Measurements from ENCODE around the gene HAO2. TPM values are rescaled to one million over a fixed set of nuclear protein-coding genes. Genes with fewer than 3 reads are reported as not detected.
A peak's percentile ranks its signal among the peaks of the same experiment; 100 is the strongest.

Gene HAO2
- total RNA-seq = not detected in 2 replicates

GRCh38 chr1:119368554-119368953, at the start of gene HAO2:
HAO2 (plus strand) TSS chr1:119368785; CDS start chr1:119381086, 12,301 bp downstream.
- TF ChIP-seq CTCF (conservative IDR thresholded peaks at IDR 0.05; ENCODE audit: low read depth, low read length) = no peak
- peak; percentile 54 for DNase-seq (ENCODE audit: low read depth)
- H3K4me3 ChIP-seq (ENCODE audit: low read depth, low read length) = no peak within 1 kb of the TSS

- H3K4me3 ChIP-seq (ENCODE audit: low read depth, low read length) = no peak overlapping the region
- no peak for TF ChIP-seq CTCF (conservative IDR thresholded peaks at IDR 0.05; ENCODE audit: low read depth, low read length)
- DNase-seq (ENCODE audit: low read depth) = no peak
These were observed 48.5 kb upstream of the HAO2 start for GRCh38 chr1:119320100-119320499.

- DNase-seq (ENCODE audit: low read depth) = no peak
- H3K4me3 ChIP-seq (ENCODE audit: low read depth, low read length) = no peak overlapping the region
- no peak for TF ChIP-seq CTCF (conservative IDR thresholded peaks at IDR 0.05; ENCODE audit: low read depth, low read length)
These were observed 46.7 kb upstream of the HAO2 start for GRCh38 chr1:119321666-119322419.

- no peak for DNase-seq (ENCODE audit: low read depth)
- no peak for TF ChIP-seq CTCF (conservative IDR thresholded peaks at IDR 0.05; ENCODE audit: low read depth, low read length)
- H3K4me3 ChIP-seq (ENCODE audit: low read depth, low read length) = no peak overlapping the region
These were observed 45.2 kb upstream of the HAO2 start for GRCh38 chr1:119323216-119323982.

- H3K4me3 ChIP-seq (ENCODE audit: low read depth, low read length) = no peak overlapping the region
- DNase-seq (ENCODE audit: low read depth) = no peak
- TF ChIP-seq CTCF (conservative IDR thresholded peaks at IDR 0.05; ENCODE audit: low read depth, low read length) = no peak
These were observed 44.4 kb upstream of the HAO2 start for GRCh38 chr1:119324198-119324597.

GRCh38 chr1:119326251-119326650, 42.3 kb upstream of the HAO2 start:
- DNase-seq (ENCODE audit: low read depth) = no peak
- TF ChIP-seq CTCF (conservative IDR thresholded peaks at IDR 0.05; ENCODE audit: low read depth, low read length) = no peak
- no peak overlapping the region for H3K4me3 ChIP-seq (ENCODE audit: low read depth, low read length)

Data from epithelial cell of proximal tubule (primary cell).